ENCODE results near the gene ATP6V0B. TPM values are rescaled to one million over a fixed set of nuclear protein-coding genes. Genes with fewer than 3 reads are reported as not detected.

The ATP6V0B gene
- total and polyA plus RNA-seq, 2 of the 8 experiments (the other 6 are each of a cell fraction or from before 2014, with no cell fraction given), result 105 to 308 TPM

GRCh38 chr1:44016890-44017400 is 42.2 kb downstream of the ATP6V0B start:
- no peak overlapping the region for H3K23ac ChIP-seq (ENCODE audit: insufficient read length)
- DNase-seq (ENCODE audit: low read depth in 1 of 2, low spot score in 2 of 2) (no peak), FAIRE-seq (no peak)
- H3K4me2 ChIP-seq (ENCODE audit: insufficient read depth in 1 of 2, low read depth in 2 of 2, low read length in 2 of 2), result no peak overlapping the region
- H3K23me2 ChIP-seq (ENCODE audit: low read depth, low read length), result no peaks in the 10 kb centered on the region
- H3K27ac ChIP-seq (ENCODE audit: low read depth, low read length), result no peak overlapping the region
- no peak overlapping the region for H3K56ac ChIP-seq (replicated peaks; ENCODE audit: insufficient read length, low read depth, low read length)
- no peak overlapping the region for H3K4ac ChIP-seq (replicated peaks; ENCODE audit: insufficient read length, low read depth, low read length)
- peaks cover 0 to 4% (median 4%) of the 10 kb centered on the region in 4 experiments; a peak in 4 of 8 replicates for H3K36me3 ChIP-seq (ENCODE audit: control insufficient read depth in 2 of 4, insufficient read depth in 4 of 4, low read length in 3 of 4)
- no peaks in the 10 kb centered on the region for H3K79me2 ChIP-seq (ENCODE audit: control insufficient read depth in 1 of 2, insufficient read depth in 2 of 2, low read length in 2 of 2)
- no peak overlapping the region for H4K5ac ChIP-seq (ENCODE audit: insufficient read length, low read depth, low read length)
- ChIA-PET POLR2A (ENCODE audit: partially characterized antibody) (interaction anchor here (1.6 to 27.1 kb wide), 4 partner anchors 7 to 42 kb away, joined by 4 to 544 read pairs (median 275); partner anchors contain the start of genes ATP6V0B and SLC6A9), CTCF (ENCODE audit: partially characterized antibody) (interaction anchor here (0.6 to 16.6 kb wide), 7 partner anchors 14 to 31 kb away, joined by 3 to 252 read pairs (median 3); partner anchors contain the start of gene SLC6A9)
- H3K14ac ChIP-seq (ENCODE audit: insufficient read length), result no peak overlapping the region
- H3K9ac ChIP-seq (replicated peaks in 1 of 4; ENCODE audit: extremely low read depth in 1 of 4, low read depth in 3 of 4, low read length in 3 of 4), result no peak overlapping the region
- H2BK15ac ChIP-seq (ENCODE audit: low read length), result no peak overlapping the region
- H3K18ac ChIP-seq (ENCODE audit: extremely low read depth, low read length), result no peak overlapping the region; the same call in 1 of the 2 replicates
- H2AK5ac ChIP-seq (ENCODE audit: low read depth, low read length), result no peak overlapping the region
- peak overlapping the region; percentile 57; the same call in 1 of the 2 replicates for H4K8ac ChIP-seq (ENCODE audit: extremely low read depth, insufficient read depth, low read length)
- H4K20me1 ChIP-seq (replicated peaks in 1 of 2; ENCODE audit: control insufficient read depth in 1 of 2, insufficient read depth in 2 of 2, low read length in 2 of 2), result peaks cover 0 to 12% of the 10 kb centered on the region in 2 experiments
- no peak overlapping the region for H2BK120ac ChIP-seq (replicated peaks; ENCODE audit: low read depth, low read length)
- H3K4me3 ChIP-seq (ENCODE audit: extremely low read depth in 1 of 4, insufficient read depth in 2 of 4, low read depth in 3 of 4, low read length in 4 of 4), result no peak overlapping the region
- H3K4me1 ChIP-seq (replicated peaks in 1 of 4; ENCODE audit: control insufficient read depth in 3 of 4, insufficient read depth in 4 of 4, low read length in 3 of 4), result peaks cover 0 to 8% (median 2%) of the 10 kb centered on the region in 4 experiments; a peak in 4 of 7 replicates
- H3K9me3 ChIP-seq (ENCODE audit: insufficient read depth in 2 of 2, low read depth in 1 of 2, low read length in 1 of 2), result no peaks in the 10 kb centered on the region
- H3K79me1 ChIP-seq (ENCODE audit: low read depth, low read length), result 0 out of 2 replicates have a peak, but pooled peaks cover 3% of the 10 kb centered on the region
- H2BK20ac ChIP-seq (ENCODE audit: low read length), result no peak overlapping the region
- no peaks in the 10 kb centered on the region for H3K27me3 ChIP-seq (replicated peaks in 1 of 4; ENCODE audit: control insufficient read depth in 3 of 4, extremely low read depth in 1 of 4, insufficient read depth in 3 of 4, low read length in 3 of 4)
- no peak overlapping the region for H4K91ac ChIP-seq (replicated peaks; ENCODE audit: insufficient read length, low read length)
- no peak overlapping the region for H2AFZ ChIP-seq (ENCODE audit: low read length)
- H2BK12ac ChIP-seq (ENCODE audit: low read depth, low read length), result no peak overlapping the region
- no peak overlapping the region for H2BK5ac ChIP-seq (ENCODE audit: low read depth, low read length)
- WGBS, 2 experiments (ENCODE audit: extremely low coverage in 1 of 2, insufficient coverage in 1 of 2, insufficient read length in 1 of 2, insufficient replicate concordance in 2 of 2, low coverage in 1 of 2, low lambda C conversion rate in 2 of 2, missing lambda C conversion rate in 1 of 2), result 89% methylated on average over 10 of the region's 20 CpGs; no CpG with 5 or more reads in 1 of the 2 experiments
- TF ChIP-seq ASH2L (IDR thresholded peaks at IDR 0.05; ENCODE audit: low read length) (no peak), HDAC2 (IDR thresholded peaks at IDR 0.05; ENCODE audit: borderline replicate concordance in 1 of 2, low read depth in 2 of 2, low read length in 2 of 2) (no peak), JUN (IDR thresholded peaks at IDR 0.05; ENCODE audit: low read depth, low read length) (no peak), RXRA (IDR thresholded peaks at IDR 0.05; ENCODE audit: insufficient read depth, low read depth, low read length) (no peak), BACH1 (IDR thresholded peaks at IDR 0.05; ENCODE audit: low read length) (no peak), ATF2 (IDR thresholded peaks at IDR 0.05; ENCODE audit: low read length) (no peak), CREB1 (IDR thresholded peaks at IDR 0.05) (no peak), PHF8 (conservative IDR thresholded peaks at IDR 0.05; ENCODE audit: low read depth, low read length) (no peak), SP2 (IDR thresholded peaks at IDR 0.05; ENCODE audit: low read length) (no peak), TEAD4 (IDR thresholded peaks at IDR 0.05; ENCODE audit: low read depth, low read length) (no peak), TAF1 (IDR thresholded peaks at IDR 0.05; ENCODE audit: low read depth, low read length) (no peak), ZNF274 (IDR thresholded peaks at IDR 0.05; ENCODE audit: borderline replicate concordance, extremely low read depth, low read length) (no peak)
